HG02973 (cell line): ENCODE measurements around the gene EHMT2.

Experiments used
- ATAC-seq: cut with Tn5 transposase; IDR thresholded peaks from one replicate; pipeline ENCODE4 v1.9.1; 2021; ENCODE audit warnings: moderate library complexity; ENCODE audit not compliant: unreplicated experiment

The EHMT2 gene

DNA sequence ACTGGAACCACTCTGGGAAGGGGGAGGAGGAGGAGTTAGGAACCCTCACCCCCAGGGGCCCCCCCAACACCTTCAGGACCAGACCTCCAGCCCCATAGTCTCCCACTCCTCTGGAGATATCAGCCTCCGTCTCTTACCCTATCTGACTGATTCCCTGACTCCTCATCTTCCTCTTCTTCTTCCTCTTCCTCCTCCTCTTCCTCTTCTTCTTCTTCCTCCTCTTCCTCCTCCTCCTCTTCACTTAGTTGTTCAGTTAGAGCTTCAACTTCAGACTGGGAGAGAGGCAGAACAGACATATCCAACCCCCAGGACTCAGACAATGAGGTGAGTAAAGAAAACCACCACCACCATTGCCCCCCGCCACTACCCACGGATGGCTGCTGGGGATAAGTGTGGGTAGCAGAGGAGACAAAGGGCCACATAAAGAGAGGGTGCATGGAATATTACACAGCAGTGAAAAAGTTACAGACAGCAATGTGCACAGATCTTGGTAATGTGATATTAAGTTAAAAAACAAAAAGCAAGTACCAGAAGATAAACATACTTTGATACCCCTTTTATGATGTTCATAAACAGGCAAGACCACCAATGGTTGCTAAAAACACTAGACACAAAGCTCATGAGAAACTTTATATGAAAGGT is 8.0 kb downstream of the EHMT2 start:
- no peak for ATAC-seq

DNA sequence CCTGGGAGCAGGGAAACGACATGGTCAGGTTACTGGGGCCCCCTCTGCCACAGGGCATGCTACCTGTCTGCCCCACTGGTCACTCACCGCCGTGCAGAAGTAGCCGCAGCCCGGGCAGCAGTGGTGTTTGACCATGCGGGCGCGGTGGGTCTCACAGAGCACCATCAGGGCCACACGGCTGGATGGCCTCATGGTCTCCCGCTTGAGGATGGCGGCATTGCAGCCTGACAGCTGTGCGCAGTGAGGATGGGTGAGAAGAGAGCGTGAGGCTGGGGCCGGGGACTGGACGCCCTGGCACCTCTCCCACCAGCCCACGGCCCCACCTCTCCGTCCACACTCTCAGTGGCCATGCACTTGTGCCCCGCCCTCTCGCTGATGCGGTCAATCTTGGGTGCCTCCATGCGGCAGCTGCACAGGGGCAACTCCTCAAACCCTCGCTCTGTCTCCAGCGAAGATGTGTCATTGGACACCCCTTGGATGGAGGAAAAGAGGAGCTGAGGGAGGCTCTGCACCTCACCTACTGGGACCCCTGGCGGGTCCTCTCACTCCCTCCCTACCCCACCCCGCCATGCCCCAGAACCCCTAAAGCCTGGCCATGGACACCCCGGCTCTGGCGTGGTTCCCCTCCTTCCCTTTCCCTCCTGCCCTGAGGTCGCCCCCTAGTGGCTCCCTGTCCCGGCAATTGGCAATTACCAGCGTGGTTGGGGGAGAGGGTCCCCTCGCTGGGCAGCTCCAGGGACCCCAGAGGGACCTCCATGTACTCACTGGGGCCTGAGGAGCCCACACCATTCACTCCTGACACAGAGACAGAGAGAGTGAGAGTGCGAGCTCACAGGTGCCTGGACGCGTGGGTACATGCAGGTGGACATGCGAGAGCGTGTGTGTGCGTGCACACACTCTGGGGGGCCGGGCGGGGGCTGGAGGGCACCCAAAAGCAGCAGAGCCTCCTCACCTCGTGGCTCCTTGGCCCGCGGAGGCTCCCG is 8.9 kb downstream of the EHMT2 start:
- no peak for ATAC-seq

GRCh38 chr6:31887173-31888007 is 10.1 kb downstream of the EHMT2 start:
- no peak for ATAC-seq

DNA sequence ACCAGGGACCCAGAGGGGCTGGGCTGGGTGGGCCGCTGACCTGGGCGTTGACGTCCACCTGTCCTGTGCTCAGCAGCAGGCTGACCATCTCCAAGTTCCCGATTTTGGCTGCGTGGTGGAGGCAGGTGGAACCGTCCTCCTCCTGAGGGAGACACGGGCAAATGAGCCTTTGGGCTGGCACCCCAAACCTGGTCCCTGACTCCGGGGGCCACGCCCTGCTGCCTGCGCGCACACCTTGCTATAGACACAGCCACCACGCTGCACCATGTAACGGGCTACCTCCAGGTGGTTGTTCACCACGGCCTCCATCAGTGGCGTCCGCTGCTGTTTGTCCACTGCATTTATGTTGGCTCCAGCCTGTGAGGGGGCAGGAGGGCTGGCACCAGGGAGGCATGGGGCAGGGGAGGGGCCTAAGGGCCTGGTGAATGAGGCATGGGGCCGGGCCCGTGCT is 10.9 kb downstream of the EHMT2 start:
- ATAC-seq: no peak

GRCh38 chr6:31884528-31885035 is 12.9 kb downstream of the EHMT2 start:
- ATAC-seq: no peak

DNA sequence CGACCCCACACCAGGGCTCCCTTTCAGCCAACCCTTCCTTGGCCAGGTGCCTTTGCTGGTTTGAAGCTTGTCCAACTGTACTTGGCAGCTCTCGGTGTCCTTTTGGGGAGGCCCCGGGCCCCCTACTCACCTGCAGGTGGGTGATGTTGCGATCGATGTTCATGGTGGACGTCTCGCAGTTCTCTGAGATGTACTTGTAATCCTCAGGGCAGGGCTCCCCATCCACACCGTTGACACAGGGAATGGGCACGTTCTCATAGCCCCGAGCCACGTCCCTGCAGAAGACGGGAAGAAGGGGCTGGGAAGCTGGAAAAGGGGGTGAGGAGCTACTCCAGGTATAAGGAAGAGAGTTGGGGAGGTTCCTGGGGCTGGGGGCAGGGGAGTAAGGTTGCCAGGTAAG is 13.8 kb downstream of the EHMT2 start:
- no peak for ATAC-seq

DNA sequence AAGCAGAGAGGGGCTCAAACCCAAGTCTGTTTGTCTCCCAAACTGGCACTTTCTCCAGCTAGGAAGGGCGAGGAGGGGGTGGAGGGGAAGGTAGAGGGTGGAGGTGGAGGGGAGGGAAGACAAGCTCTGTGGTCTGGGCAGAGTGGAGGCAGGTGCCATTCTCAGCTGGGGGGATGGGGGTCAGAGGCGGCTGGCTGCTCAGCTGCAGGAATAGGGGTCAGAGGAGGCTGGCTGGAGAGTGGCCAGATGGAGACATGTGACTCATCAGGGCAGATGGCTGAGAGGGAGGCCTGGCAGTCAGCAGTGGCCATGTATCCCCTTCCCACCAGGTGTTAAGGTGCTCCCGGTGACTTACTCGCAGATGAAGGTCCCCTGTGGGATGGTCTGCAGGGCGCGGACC is 15.2 kb downstream of the EHMT2 start:
- no peak for ATAC-seq

- no peak for ATAC-seq
Observed at GRCh38 chr6:31881136-31881859, 16.2 kb downstream of the EHMT2 start.

GRCh38 chr6:31880616-31881015 is 16.9 kb downstream of the EHMT2 start:
- ATAC-seq: no peak

DNA sequence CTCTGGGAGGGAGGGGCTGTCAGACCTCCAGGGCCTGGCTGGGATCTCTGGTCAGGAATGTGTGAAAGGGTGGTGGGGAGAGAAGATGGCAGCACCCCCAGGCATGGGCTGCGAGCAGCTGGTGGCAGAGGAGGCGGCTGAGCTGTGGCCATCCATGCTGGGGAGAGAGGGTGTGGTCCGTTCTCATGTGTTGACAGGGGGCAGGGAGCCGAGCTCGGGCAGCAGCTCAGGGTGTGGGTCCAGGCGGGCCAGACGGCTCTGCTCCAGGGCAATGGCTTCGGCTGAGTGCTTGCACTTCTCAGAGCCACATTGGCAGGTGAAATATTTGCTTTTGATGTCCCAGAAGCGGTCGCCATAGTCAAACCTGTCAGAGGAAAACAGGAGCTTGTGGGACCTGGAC is 17.6 kb downstream of the EHMT2 start:
- no peak for ATAC-seq

GRCh38 chr6:31879143-31879542 is 18.4 kb downstream of the EHMT2 start:
- ATAC-seq: no peak

DNA sequence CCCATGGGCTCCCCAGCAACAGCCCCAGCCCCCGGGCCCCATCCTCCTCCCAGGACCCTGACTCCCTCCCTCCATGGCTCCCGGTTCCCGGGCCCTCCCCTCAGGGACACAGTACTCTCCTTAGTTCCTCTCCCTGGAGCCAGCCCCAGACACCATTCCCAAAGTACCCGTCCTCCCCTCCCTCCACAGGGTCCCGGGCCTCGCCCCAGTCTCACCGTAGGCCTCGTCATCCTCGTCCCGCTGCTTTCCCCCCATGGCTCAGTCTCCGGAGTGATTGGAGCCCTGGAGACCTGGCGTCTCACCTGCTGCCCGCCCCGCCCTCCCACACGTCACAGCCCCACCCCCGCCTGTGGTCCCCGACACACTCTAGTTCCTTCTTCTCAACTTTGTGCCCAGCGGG is 18.8 kb downstream of the EHMT2 start, which contains the start of gene SLC44A4:
Gene SLC44A4, minus strand, starts transcription at position 272 of the 400 bp plus-strand sequence. Its CDS starts 17 bp downstream, at position 255.
- no peak for ATAC-seq

DNA sequence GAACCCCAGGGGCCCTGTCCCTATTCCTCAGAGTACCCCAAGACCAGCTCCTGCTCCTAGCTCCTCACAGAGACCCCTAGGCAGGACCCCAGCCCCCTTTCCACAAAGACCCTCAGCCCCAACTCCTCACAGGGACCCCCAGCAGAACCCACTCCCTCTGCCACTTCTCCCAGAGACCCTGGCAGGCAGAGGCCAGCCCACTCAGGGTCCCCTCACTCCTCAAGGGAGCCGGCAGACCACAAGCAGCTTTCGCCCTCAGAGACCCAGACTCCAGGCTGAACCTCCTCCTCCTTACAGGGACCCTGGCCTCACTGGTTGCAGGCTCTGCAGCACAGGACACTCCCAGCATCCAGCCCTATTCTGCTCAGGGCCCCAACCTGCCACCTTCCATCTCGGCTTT is 19.3 kb downstream of the EHMT2 start:
- no peak for ATAC-seq

- no peak for ATAC-seq
Observed at GRCh38 chr6:31877651-31878161, 19.8 kb downstream of the EHMT2 start.

GRCh38 chr6:31877125-31877650 is 20.3 kb downstream of the EHMT2 start:
- no peak for ATAC-seq

- no peak for ATAC-seq
Observed at GRCh38 chr6:31876357-31876756, 21.1 kb downstream of the EHMT2 start.

DNA sequence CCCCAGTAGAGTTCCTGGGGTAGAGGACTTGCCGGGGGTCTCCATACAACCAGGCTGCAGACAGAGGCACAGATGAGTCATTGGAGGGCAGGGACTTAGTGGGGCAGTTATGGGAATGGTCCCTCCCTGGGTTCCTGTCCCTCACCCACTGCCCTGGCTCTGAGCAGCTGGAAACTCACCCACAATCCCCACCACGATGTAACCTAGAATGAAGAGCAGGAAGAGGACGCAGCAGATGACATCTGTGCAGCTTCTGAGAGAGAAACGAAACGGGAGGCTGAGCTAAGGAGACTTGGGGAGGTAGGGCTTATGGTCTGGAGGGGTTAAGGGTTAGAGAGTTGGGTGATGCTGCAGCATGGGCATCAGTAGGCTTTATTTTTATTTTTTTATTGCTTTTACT is 21.6 kb downstream of the EHMT2 start:
- ATAC-seq: no peak

GRCh38 chr6:31874836-31875572 is 22.5 kb downstream of the EHMT2 start:
- no peak for ATAC-seq

DNA sequence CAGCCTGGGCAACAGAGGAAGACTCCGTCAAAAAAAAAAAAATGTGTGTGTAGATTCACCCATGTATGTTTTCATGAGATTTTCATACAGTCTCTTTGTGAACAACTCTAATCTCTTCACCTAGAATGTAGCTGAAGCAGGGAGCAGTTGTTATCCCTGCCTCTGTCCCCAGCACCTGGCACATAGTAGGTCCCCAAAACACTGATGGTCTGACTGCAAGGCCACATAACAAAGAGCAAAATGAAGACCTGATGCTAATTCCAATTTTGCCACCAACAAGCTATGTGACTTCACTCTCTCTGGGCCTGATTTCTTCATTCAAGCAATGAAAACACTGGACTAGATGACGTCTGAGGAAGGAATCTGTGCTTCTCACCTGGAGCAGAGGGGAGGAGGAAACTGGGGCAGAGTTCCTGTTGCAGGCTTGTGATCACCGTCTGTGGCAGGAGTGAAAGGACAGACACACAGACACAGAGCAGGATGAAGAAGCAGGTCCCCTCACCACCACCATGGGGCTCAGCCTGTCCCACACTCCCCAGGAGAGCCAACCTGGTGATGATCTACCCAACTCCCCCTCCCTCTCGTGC is 23.3 kb downstream of the EHMT2 start:
- no peak for ATAC-seq
